Effector memory CD4-positive, alpha-beta T cell (primary cell): ENCODE results near the gene UBE2Q2.

ENCODE experiments used
- DNase-seq, 3 donors: peaks; one replicate each; pipeline ENCODE4 v3.0.0-alpha.2; 2020
- H3K27ac ChIP-seq: 2 replicates; pipeline ENCODE4 v1.7.0; 2013; ENCODE audit warnings: mild to moderate bottlenecking, low read length, moderate library complexity; ENCODE audit not compliant: insufficient read depth, poor library complexity, severe bottlenecking
- H3K27me3 ChIP-seq: replicated peaks from 2 replicates; pipeline ENCODE4 v1.7.0; 2013; ENCODE audit warnings: mild to moderate bottlenecking, low read length; ENCODE audit not compliant: insufficient read depth, control insufficient read depth, poor library complexity, severe bottlenecking
- H3K36me3 ChIP-seq: 2 replicates; pipeline ENCODE4 v1.7.0; 2013; ENCODE audit warnings: mild to moderate bottlenecking, low read length, moderate library complexity; ENCODE audit not compliant: control insufficient read depth, insufficient read depth
- H3K4me1 ChIP-seq: 2 replicates; pipeline ENCODE4 v1.7.0; 2013; ENCODE audit warnings: low read length, mild to moderate bottlenecking; ENCODE audit not compliant: control insufficient read depth, insufficient read depth, poor library complexity, severe bottlenecking
- H3K4me3 ChIP-seq: 2 replicates; pipeline ENCODE4 v1.7.0; 2013; ENCODE audit warnings: low read length, low read depth, mild to moderate bottlenecking; ENCODE audit not compliant: insufficient read depth, poor library complexity, severe bottlenecking
- H3K9me3 ChIP-seq: 2 replicates; pipeline ENCODE4 v1.7.0; 2013; ENCODE audit warnings: mild to moderate bottlenecking, low read length, moderate library complexity; ENCODE audit not compliant: control insufficient read depth

UBE2Q2 gene

DNA sequence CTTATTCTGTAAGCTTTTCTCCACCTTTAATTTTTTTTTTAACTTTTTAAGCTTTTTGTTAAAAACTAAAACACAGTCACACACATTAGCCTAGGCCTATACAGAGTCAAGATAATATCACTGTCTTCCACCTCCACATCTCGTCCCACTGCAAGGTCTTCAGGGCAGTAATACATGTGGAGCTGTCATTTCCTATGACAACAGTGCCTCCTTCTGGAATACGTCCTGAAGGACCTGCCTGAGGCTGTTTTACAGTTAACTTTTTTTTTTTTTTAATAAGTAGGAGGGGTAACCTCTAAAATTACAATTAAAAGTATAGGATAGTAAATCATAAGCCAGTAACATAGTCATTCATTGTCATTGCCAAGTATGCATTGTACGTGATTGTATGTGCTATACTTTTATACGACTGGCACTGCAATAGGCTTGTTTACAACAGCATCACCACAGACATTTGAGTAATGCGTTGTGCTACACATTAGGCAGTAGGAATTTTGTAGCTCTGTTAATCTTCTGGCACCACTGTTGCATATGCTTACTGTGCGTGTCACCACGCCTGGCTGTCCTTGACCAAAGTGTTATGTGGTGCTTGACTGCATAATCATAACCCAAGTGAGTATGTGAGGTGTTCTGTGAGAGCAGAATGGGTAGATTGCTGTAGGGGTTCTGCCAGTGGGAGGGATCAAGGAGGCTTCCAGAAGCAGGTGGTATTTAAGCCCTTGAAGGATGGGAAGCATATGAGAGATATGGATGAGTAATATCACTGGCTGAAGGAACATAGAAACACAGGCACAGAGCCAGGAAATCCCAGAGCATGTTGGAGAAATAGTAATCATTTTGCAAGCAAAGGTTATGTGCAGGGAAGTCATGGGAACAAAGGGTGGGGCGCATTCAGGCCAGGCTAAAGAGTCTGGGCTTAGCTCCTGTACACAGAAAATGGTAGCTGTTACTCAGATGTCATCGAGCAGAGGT, 78.8 kb downstream of the UBE2Q2 start:
- Histone ChIP-seq H3K4me1 (no peaks in the 10 kb centered on the region), H3K9me3 (no peaks in the 10 kb centered on the region), H3K27me3 (no peaks in the 10 kb centered on the region), H3K36me3 (peaks cover 12% of the 10 kb centered on the region), H3K4me3 (no peak overlapping the region), H3K27ac (no peak overlapping the region)
- no peak for DNase-seq

DNA sequence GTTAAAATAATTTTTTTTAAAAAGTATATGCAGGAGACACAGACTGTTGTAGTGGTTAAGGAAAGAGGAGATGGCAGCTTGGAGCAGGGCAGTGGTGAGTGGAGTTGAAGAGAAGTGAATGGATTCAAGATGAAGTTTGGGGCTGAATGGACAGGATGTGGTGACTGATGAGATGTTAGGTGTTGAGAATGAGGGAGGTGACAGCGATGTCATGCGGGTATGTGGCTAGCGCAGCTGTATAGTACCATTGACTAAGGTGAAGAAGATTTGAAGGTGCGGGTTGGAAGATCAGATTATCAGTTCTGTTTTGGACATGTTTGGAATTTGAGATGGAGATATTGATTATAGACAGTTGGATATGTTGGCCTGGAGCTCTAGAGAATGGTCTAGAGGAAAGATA, 80.5 kb downstream of the UBE2Q2 start:
- H3K27ac ChIP-seq: no peak overlapping the region
- no peaks in the 10 kb centered on the region for H3K9me3 ChIP-seq
- H3K4me3 ChIP-seq: no peak overlapping the region
- no peaks in the 10 kb centered on the region for H3K27me3 ChIP-seq
- no peaks in the 10 kb centered on the region for H3K4me1 ChIP-seq
- peaks cover 5% of the 10 kb centered on the region for H3K36me3 ChIP-seq
- no peak for DNase-seq

DNA sequence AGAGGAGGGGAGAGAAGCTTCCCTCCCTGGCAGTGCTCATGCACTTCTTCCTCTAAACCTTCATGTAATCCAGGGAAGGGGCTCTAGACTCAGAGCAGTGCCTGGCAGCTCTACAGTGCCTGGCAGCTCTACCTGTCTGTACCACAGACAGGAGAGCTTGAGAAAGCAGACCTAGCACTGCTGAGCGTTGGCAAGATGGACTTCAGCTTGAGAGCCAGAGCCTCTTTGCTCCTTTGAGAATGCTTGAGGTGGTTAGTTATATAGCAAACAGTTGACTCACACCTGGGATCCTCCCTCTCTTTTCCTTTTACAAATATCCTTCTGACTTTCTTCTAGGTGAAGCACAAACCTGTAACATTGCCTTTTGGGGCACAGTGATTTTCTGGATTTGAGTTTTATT, 81.3 kb downstream of the UBE2Q2 start:
- Histone ChIP-seq H3K36me3 (peaks cover 3% of the 10 kb centered on the region), H3K9me3 (no peaks in the 10 kb centered on the region), H3K4me1 (no peaks in the 10 kb centered on the region), H3K27ac (no peak overlapping the region), H3K4me3 (no peak overlapping the region), H3K27me3 (no peaks in the 10 kb centered on the region)
- DNase-seq: no peak

DNA sequence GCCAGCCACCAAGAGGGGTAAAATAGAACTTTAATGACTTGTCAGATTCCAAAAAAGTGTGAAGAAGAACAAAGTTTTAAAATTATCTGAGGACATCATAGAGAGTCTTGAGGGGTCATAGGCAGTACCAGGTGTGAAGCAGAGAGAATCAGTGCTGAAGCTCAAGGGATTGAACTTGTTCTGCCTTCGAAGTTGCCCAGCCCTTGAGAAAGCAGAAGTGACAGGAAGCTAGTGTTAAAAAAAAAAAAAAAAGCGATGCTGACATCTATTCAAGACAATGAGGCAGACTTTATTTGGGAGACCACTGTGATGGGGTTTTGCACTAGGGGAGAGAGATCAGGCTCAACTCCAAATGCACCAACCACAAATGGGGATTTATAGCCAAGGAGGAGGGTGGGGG, 82.2 kb downstream of the UBE2Q2 start:
- no peaks in the 10 kb centered on the region for H3K4me1 ChIP-seq
- no peak overlapping the region for H3K27ac ChIP-seq
- no peak overlapping the region for H3K4me3 ChIP-seq
- peaks cover 3% of the 10 kb centered on the region for H3K36me3 ChIP-seq
- no peaks in the 10 kb centered on the region for H3K27me3 ChIP-seq
- no peaks in the 10 kb centered on the region for H3K9me3 ChIP-seq
- DNase-seq: no peak

DNA sequence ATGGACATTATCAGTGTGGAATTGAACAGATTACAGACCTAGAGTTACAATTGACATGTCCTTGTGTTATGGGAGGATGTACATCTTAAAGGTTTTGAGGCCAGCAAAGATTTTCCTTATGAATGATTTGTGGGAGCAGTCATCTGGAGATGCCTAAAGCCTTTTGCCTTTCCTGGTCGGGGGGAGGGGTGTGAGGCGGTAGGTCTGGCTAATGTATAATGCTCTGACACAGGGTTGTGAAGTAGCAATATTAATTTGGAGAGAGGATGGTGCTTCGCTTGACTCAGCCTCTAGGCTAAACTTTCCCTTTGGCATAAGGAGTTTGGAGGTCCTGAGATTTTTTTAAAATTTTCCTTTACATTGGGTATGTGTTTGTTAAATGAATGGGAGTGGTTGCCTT, 83.7 kb downstream of the UBE2Q2 start:
- no peak overlapping the region for H3K27ac ChIP-seq
- H3K36me3 ChIP-seq: peaks cover 8% of the 10 kb centered on the region
- DNase-seq: no peak
- no peaks in the 10 kb centered on the region for H3K9me3 ChIP-seq
- H3K27me3 ChIP-seq: no peaks in the 10 kb centered on the region
- H3K4me1 ChIP-seq: no peaks in the 10 kb centered on the region
- no peak overlapping the region for H3K4me3 ChIP-seq

DNA sequence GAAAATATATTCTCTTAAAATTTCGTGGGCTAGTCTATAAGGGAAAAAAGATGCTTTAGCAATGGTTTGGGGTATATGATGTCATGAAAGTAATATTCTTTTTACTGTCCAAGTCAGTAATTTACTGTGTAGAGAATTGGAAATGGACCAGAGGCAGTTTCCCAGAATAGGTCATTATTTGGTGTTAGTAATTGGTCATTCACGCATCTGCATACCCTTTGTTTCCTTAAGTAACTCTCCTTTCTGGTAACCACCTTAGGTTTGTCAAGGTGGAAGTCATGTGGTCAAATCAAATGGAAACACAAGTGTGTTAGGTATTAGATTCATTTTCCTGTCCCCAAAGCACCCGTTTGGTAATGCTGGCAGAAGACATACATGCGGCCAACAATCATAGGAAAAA, 84.4 kb downstream of the UBE2Q2 start:
- Histone ChIP-seq H3K4me1 (no peaks in the 10 kb centered on the region), H3K27ac (no peak overlapping the region), H3K27me3 (no peaks in the 10 kb centered on the region), H3K4me3 (no peak overlapping the region), H3K36me3 (peaks cover 12% of the 10 kb centered on the region), H3K9me3 (no peaks in the 10 kb centered on the region)
- no peak for DNase-seq

DNA sequence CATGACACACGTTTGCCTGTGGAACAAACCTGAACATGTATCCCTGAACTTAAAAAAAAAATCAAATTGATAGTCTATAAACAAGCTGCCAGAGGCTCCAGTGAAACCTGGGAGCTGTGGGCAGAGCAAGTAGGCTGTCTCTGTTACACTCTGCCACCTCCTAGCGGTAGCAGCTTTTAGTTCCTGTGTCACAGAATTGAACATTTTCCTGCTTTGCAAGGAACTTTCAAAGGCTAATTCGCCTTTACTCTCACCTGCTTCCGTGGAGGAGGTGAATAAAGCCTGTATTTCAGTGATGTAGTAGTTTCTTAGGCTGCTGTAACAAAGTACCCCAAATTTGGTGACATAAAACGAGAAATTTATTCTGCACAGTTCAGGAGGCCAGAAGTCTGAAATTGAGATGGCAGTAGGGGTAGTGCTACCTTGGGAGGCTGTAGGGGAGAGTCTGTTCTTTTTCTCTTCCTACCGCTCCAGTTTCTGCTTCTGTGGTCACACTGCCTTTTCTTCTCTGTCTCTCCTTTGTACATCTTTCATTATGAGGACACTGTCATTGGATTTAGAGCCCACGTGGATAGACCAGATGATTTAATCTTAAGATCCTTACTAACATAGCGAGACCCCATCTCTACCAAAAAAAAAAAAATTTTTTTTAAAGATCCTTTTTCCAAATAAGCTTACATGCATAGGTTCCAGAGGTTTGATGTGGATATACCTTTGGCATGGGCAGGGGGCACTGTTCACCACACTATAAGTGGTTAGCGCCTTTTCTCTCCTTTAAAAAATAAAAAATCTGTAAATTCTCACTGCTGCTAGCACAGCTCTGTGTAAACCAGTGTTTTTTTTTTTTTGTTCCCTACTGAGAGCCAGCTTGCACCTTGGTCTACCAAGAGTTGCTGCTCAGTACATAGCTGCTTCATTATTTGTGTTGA, 85.7 kb downstream of the UBE2Q2 start:
- Histone ChIP-seq H3K27ac (no peak overlapping the region), H3K4me3 (no peak overlapping the region), H3K9me3 (no peaks in the 10 kb centered on the region), H3K27me3 (no peaks in the 10 kb centered on the region), H3K4me1 (no peaks in the 10 kb centered on the region), H3K36me3 (peaks cover 22% of the 10 kb centered on the region)
- DNase-seq: no peak

DNA sequence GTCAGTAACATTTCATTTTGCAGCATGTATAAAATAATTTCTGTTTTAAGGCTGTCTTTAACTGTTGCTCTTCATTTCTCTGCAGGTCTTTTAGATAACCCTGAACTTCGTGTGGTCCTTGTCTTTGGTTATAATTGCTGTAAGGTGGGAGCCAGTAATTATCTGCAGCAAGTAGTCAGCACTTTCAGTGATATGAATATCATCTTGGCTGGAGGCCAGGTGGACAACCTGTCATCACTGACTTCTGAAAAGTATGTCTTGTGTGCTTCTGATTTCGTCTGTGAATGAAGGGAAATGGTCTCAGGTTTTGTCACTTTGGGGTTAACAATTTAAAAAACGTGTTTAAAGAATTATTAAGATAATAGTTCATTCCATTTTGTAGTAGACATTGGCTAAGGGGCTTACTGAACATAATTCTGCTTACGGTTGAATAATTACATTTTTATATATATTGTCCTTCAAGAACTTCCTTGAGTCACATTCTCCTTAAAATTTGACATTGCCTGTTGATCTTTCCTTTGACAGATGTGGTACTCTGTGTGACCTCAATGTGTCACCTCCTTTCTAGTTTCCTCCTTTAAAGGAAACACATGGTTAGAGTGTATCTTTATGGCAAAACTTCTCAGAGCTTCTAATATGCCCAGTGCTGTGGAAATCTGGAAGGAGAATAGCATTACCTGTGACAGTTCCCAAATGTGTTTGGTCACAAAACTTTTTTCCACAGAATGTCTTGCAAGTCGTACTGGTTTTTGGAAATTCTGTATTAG, 86.7 kb downstream of the UBE2Q2 start:
- H3K4me1 ChIP-seq: no peaks in the 10 kb centered on the region
- H3K27ac ChIP-seq: no peak overlapping the region
- no peak for DNase-seq
- no peaks in the 10 kb centered on the region for H3K27me3 ChIP-seq
- no peak overlapping the region for H3K4me3 ChIP-seq
- peaks cover 24% of the 10 kb centered on the region for H3K36me3 ChIP-seq
- no peaks in the 10 kb centered on the region for H3K9me3 ChIP-seq

DNA sequence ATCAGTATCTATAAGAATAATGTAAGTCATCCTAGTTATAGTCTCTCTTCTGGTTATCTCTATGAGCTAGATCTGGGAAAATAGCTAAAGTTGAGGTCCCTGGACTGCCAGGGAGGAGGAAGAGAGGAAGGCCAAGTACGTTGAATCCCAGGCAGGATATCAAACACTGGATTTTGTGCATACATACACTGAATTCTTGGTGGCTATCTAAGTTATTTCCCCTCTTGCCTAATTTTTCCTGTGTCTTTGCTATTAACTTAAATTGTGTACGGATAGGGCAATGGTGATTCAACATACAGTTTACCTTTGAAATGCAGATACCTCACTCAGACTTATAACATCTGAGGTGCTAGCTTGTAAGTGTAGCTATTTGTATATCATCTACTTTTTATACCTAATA, 87.6 kb downstream of the UBE2Q2 start:
- no peak for DNase-seq
- H3K4me3 ChIP-seq: no peak overlapping the region
- H3K9me3 ChIP-seq: no peaks in the 10 kb centered on the region
- no peaks in the 10 kb centered on the region for H3K4me1 ChIP-seq
- H3K27me3 ChIP-seq: no peaks in the 10 kb centered on the region
- peaks cover 30% of the 10 kb centered on the region for H3K36me3 ChIP-seq
- no peak overlapping the region for H3K27ac ChIP-seq
